GM23338 (cell line): Measurements from ENCODE around the gene HPCA.
A peak's percentile ranks its signal among the peaks of the same experiment; 100 is the strongest.

Source experiments
- CREB1 ChIP-seq: fragments of 250-450 bp; sonication (Bioruptor Pico); IDR thresholded peaks from 2 replicates; pipeline ENCODE4 v1.5.0; 2020; ENCODE audit warnings: low read depth, mild to moderate bottlenecking, moderate library complexity
- CTCF ChIP-seq, 2 experiments: fragments of 200-600 bp in 1 of 2; sonication (generic) in 1 of 2; conservative IDR thresholded peaks; 2 replicates each; pipeline versions ENCODE4 v1.5.1 to v1.6.1; 2016 to 2017; ENCODE audit warnings: antibody characterized with exemption in 2 of 2, low read depth in 2 of 2, mild to moderate bottlenecking in 2 of 2, moderate library complexity in 1 of 2
- EZH2 ChIP-seq: fragments of 200-600 bp; sonication (generic); IDR thresholded peaks from one replicate; pipeline ENCODE4 v1.8.0; 2017; ENCODE audit warnings: antibody characterized with exemption, mild to moderate bottlenecking, low read depth; ENCODE audit not compliant: unreplicated experiment
- NANOG ChIP-seq: IDR thresholded peaks from 2 replicates; pipeline ENCODE4 v1.6.1; 2016; ENCODE audit warnings: antibody characterized with exemption, borderline replicate concordance
- POLR2AphosphoS5 ChIP-seq: IDR thresholded peaks from 2 replicates; pipeline ENCODE4 v1.6.1; 2016; ENCODE audit warnings: antibody characterized with exemption, low read depth
- REST ChIP-seq: IDR thresholded peaks from one replicate; pipeline ENCODE4 v1.6.1; 2018; ENCODE audit warnings: antibody characterized with exemption; ENCODE audit not compliant: unreplicated experiment

GRCh38 chr1:32924881-32925344, 38.6 kb downstream of the HPCA start:
- TF ChIP-seq POLR2AphosphoS5 (no peak), CTCF (conservative IDR thresholded peaks at IDR 0.05; ENCODE audit: low read depth in 2 of 2) (peak in 1 of 2 experiments; percentile 1; a peak in 2 of 4 replicates), CREB1 (CRISPR knock-in tag) (no peak), EZH2 (no peak), REST (no peak), NANOG (no peak)
